ENCODE measurements around the gene IDE. TPM values are rescaled to one million over a fixed set of nuclear protein-coding genes. Genes with fewer than 3 reads are reported as not detected.

IDE gene
- polyA plus RNA-seq, 3 donors, result 10.7 to 21.8 (median 15.6) TPM

GRCh38 chr10:92575961-92576360 lies 2.1 kb upstream of the IDE start:
- peak overlapping the region; percentile 28 to 90 (median 78) for H3K27ac Mint-ChIP-seq
- DNase-seq, result peak; percentile 73 to 86 (median 83)
- H3K36me3 ChIP-seq (replicated peaks in 1 of 2; ENCODE audit: control insufficient read depth in 1 of 2, insufficient read depth in 2 of 2, low read length in 2 of 2), result no peaks in the 10 kb centered on the region
- no peaks in the 10 kb centered on the region for H3K9me3 ChIP-seq (replicated peaks in 1 of 2; ENCODE audit: control insufficient read depth in 1 of 2, insufficient read depth in 1 of 2, low read length in 2 of 2)
- TF ChIP-seq CTCF (IDR thresholded peaks at IDR 0.05), result no peak
- intact Hi-C loops (cut with micrococcal nuclease), result loop anchor here (2.0 kb wide), 2 partner anchors 15 to 59 kb away; no protein-coding TSS in a partner anchor
- H3K27me3 ChIP-seq (ENCODE audit: control insufficient read depth in 2 of 2, insufficient read depth in 2 of 2, low read length in 2 of 2), result no peaks in the 10 kb centered on the region
- no peaks in the 10 kb centered on the region for H3K36me3 Mint-ChIP-seq
- H2AFZ ChIP-seq (ENCODE audit: insufficient read depth, low read depth, low read length, poor library complexity, severe bottlenecking), result no peak overlapping the region
- peaks cover 46% of the 10 kb centered on the region for H3K4me1 Mint-ChIP-seq
- H3K4me1 ChIP-seq (ENCODE audit: control insufficient read depth in 1 of 2, insufficient read depth in 2 of 2, low read length in 2 of 2), result peaks cover 33 to 37% of the 10 kb centered on the region in 2 donors
- H3K79me2 ChIP-seq (ENCODE audit: insufficient read depth, low read length), result peaks cover 26% of the 10 kb centered on the region
- H3K9me3 Mint-ChIP-seq, result no peaks in the 10 kb centered on the region
- peaks cover 0 to 6% (median 1%) of the 10 kb centered on the region in 3 donors for H3K27me3 Mint-ChIP-seq (ENCODE audit: low read depth in 3 of 3)
- peaks cover 4% of the 10 kb centered on the region for H4K20me1 ChIP-seq (ENCODE audit: insufficient read depth, low read length)
- H3K4me2 ChIP-seq (replicated peaks; ENCODE audit: extremely low read depth, low read length, poor library complexity, severe bottlenecking), result no peak overlapping the region
- H3K27ac ChIP-seq (ENCODE audit: low read depth in 1 of 2, low read length in 2 of 2), result peak overlapping the region in 1 of 2 donors; percentile 50
- H3K9ac ChIP-seq (ENCODE audit: insufficient read depth, low read length, poor library complexity, severe bottlenecking), result no peak overlapping the region
- peak overlapping the region in 1 of 2 donors; percentile 48 for H3K4me3 Mint-ChIP-seq
- H3K4me3 ChIP-seq (replicated peaks in 1 of 3; ENCODE audit: low read depth in 2 of 3, low read length in 3 of 3), result no peak overlapping the region

DNA sequence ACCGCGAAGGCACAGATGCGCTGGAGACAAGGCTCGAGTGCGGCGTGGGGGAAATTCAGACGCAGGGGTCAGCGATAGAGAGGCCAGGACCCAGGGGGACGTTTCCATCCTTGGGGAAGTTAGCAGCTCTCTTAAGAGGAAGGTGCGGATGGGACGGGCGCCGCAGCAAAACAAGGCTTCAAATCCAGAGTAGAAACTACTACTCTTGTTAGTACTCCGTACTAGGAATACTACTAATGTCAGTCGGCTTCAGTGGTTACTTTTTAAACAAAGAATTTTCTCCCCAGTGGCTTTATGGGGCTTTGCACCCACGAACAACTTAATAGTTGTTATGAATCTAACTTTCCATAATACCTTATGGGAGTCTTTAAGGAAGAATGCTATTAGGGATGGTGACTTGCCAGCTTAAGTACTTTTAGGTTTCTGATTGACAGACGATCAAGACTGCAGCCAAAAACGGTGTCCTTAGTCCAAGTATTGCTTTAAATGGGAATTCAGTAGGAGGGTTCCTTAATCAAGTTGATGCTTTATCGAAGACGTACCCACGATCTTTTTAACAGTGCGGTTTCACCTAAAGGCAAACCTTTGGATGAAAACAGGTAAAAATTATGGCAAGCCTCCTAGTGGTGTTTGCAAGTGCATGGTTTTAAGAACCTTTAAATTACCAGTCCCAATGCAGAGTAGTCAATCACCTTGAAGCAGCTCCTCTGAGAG lies 812 bp upstream of the IDE start:
- H3K9ac ChIP-seq (ENCODE audit: insufficient read depth, low read length, poor library complexity, severe bottlenecking), result peak overlapping the region; percentile 95
- H3K9me3 ChIP-seq (replicated peaks in 1 of 2; ENCODE audit: control insufficient read depth in 1 of 2, insufficient read depth in 1 of 2, low read length in 2 of 2), result no peaks in the 10 kb centered on the region
- peak overlapping the region; percentile 91 to 97 for H3K27ac ChIP-seq (ENCODE audit: low read depth in 1 of 2, low read length in 2 of 2)
- intact Hi-C loops (cut with micrococcal nuclease), result loop anchor here (2.0 kb wide), 2 partner anchors 16 to 58 kb away; no protein-coding TSS in a partner anchor
- Mint-ChIP-seq H3K9me3 (no peaks in the 10 kb centered on the region), H3K36me3 (peaks cover 5 to 7% of the 10 kb centered on the region in 2 donors), H3K27ac (peak overlapping the region; percentile 82 to 94 (median 92)), H3K4me3 (peak overlapping the region; percentile 88 to 92), H3K27me3 (ENCODE audit: low read depth in 3 of 3) (peaks cover 0 to 5% (median 1%) of the 10 kb centered on the region in 3 donors), H3K4me1 (peaks cover 50% of the 10 kb centered on the region)
- peak in 2 of 3 donors; percentile 72 to 76 for DNase-seq
- H3K4me3 ChIP-seq (replicated peaks in 1 of 3; ENCODE audit: low read depth in 2 of 3, low read length in 3 of 3), result peak overlapping the region; percentile 84 to 99 (median 92)
- WGBS (ENCODE audit: insufficient coverage), result 12% methylated on average over 19 of the region's 22 CpGs
- H2AFZ ChIP-seq (ENCODE audit: insufficient read depth, low read depth, low read length, poor library complexity, severe bottlenecking), result peak overlapping the region; percentile 99
- peaks cover 7% of the 10 kb centered on the region for H4K20me1 ChIP-seq (ENCODE audit: insufficient read depth, low read length)
- TF ChIP-seq CTCF (IDR thresholded peaks at IDR 0.05), result peak; percentile 85
- H3K4me1 ChIP-seq (ENCODE audit: control insufficient read depth in 1 of 2, insufficient read depth in 2 of 2, low read length in 2 of 2), result peaks cover 33 to 37% of the 10 kb centered on the region in 2 donors
- peaks cover 0 to 2% of the 10 kb centered on the region in 2 donors for H3K36me3 ChIP-seq (replicated peaks in 1 of 2; ENCODE audit: control insufficient read depth in 1 of 2, insufficient read depth in 2 of 2, low read length in 2 of 2)
- peaks cover 38% of the 10 kb centered on the region for H3K79me2 ChIP-seq (ENCODE audit: insufficient read depth, low read length)
- peak overlapping the region; percentile 91 for H3K4me2 ChIP-seq (replicated peaks; ENCODE audit: extremely low read depth, low read length, poor library complexity, severe bottlenecking)
- H3K27me3 ChIP-seq (ENCODE audit: control insufficient read depth in 2 of 2, insufficient read depth in 2 of 2, low read length in 2 of 2), result no peaks in the 10 kb centered on the region

All from CD14-positive monocyte (primary cell).